ENCODE measurements around the gene USP44. TPM values are rescaled to one million over a fixed set of nuclear protein-coding genes. Genes with fewer than 3 reads are reported as not detected.

USP44 gene
- total RNA-seq, 1 experiment from 2014 or later: not detected

DNA sequence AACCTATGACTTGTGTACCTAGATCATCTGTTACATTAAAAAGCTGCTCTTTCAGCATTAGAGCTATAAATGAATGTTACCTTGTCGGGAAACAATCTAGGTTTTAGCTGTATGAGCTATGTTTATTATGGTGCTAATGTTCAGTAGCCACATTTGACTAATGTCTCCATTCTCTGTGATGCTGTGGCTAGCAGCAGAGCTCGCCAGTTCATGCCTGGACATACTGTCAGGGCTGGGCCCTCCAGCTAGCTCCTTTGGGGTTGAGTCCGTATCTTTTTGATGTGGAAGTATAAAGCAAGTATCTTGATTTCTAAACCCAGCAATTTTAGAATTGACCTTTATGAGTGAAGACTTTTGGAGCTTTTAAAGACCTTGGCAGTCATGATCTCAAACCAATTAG is 36.1 kb downstream of the USP44 start:
- no peak overlapping the region for H3K4me3 Mint-ChIP-seq (ENCODE audit: unreplicated experiment)
- intact Hi-C loops (cut with micrococcal nuclease): no loop called here
- DNase-seq (ENCODE audit: unreplicated experiment): no peak
- no peaks in the 10 kb centered on the region for H3K27me3 Mint-ChIP-seq (ENCODE audit: insufficient read depth, unreplicated experiment)
- TF ChIP-seq, protein P1, sequence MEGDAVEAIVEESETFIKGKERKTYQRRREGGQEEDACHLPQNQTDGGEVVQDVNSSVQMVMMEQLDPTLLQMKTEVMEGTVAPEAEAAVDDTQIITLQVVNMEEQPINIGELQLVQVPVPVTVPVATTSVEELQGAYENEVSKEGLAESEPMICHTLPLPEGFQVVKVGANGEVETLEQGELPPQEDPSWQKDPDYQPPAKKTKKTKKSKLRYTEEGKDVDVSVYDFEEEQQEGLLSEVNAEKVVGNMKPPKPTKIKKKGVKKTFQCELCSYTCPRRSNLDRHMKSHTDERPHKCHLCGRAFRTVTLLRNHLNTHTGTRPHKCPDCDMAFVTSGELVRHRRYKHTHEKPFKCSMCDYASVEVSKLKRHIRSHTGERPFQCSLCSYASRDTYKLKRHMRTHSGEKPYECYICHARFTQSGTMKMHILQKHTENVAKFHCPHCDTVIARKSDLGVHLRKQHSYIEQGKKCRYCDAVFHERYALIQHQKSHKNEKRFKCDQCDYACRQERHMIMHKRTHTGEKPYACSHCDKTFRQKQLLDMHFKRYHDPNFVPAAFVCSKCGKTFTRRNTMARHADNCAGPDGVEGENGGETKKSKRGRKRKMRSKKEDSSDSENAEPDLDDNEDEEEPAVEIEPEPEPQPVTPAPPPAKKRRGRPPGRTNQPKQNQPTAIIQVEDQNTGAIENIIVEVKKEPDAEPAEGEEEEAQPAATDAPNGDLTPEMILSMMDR (IDR thresholded peaks at IDR 0.05; ENCODE audit: unreplicated experiment): no peak
- H3K36me3 Mint-ChIP-seq (ENCODE audit: insufficient read depth, unreplicated experiment): peaks cover 58% of the 10 kb centered on the region
- no peak overlapping the region for H3K27ac Mint-ChIP-seq (ENCODE audit: low read depth, unreplicated experiment)
- no peaks in the 10 kb centered on the region for H3K4me1 Mint-ChIP-seq (ENCODE audit: insufficient read depth, unreplicated experiment)
- no peaks in the 10 kb centered on the region for H3K9me3 Mint-ChIP-seq (ENCODE audit: unreplicated experiment)
- BruUV-seq (replicated peaks): no TSS peak
- CTCF ChIA-PET: interaction anchor here (0.6 to 4.2 kb wide), 3 partner anchors 19 to 603 kb away, joined by 3 to 15 read pairs (median 3); no protein-coding TSS in a partner anchor
- POLR2A ChIA-PET: interaction anchor here (2.0 kb wide), 1 partner anchor 41 kb away, joined by 9 read pairs; the partner anchor contains the start of gene METAP2

DNA sequence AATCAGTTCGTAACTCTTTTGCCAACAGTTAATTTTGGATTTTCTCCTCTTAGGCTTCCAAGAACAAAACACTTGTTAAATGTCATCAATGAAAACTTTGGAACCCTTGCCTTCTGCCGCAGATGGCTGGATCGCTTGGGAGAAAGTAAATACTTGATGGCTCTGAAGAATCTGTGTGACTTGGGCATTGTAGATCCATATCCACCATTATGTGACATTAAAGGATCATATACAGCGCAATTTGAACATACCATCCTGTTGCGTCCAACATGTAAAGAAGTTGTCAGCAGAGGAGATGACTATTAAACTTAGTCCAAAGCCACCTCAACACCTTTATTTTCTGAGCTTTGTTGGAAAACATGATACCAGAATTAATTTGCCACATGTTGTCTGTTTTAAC is 37.7 kb downstream of the USP44 start:
- TF ChIP-seq, protein P1 (IDR thresholded peaks at IDR 0.05; ENCODE audit: unreplicated experiment): no peak
- ChIA-PET CTCF (no interaction called here), POLR2A (interaction anchor here (0.7 to 2.0 kb wide), 2 partner anchors 39 to 73 kb away, joined by 3 to 9 read pairs; partner anchors contain the start of gene METAP2)
- Mint-ChIP-seq H3K4me1 (ENCODE audit: insufficient read depth, unreplicated experiment) (peaks cover 3% of the 10 kb centered on the region), H3K27ac (ENCODE audit: low read depth, unreplicated experiment) (no peak overlapping the region), H3K36me3 (ENCODE audit: insufficient read depth, unreplicated experiment) (peaks cover 74% of the 10 kb centered on the region), H3K9me3 (ENCODE audit: unreplicated experiment) (no peaks in the 10 kb centered on the region), H3K27me3 (ENCODE audit: insufficient read depth, unreplicated experiment) (no peaks in the 10 kb centered on the region), H3K4me3 (ENCODE audit: unreplicated experiment) (no peak overlapping the region)
- BruUV-seq (replicated peaks): no TSS peak
- DNase-seq (ENCODE audit: unreplicated experiment): no peak
- intact Hi-C loops (cut with micrococcal nuclease): no loop called here

DNA sequence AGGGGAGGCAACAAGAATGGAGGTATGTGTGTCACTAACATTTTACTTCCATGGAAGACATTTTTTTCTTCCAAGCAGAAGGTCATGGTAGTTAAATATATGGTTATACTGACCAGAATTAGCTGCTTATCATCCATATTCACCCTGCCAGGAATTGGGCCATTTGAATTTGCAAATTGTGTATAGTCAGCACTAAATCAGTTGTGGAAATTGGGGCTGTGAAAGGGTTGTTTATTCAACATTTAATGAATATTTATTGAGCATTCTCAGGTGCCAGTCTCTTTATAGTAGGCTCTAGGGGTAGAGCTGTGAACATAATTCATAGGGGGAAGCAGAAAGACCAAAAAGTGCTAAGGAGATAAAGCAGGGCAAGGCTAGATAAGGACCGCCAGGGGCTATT is 39.3 kb downstream of the USP44 start:
- Mint-ChIP-seq H3K4me1 (ENCODE audit: insufficient read depth, unreplicated experiment) (peaks cover 5% of the 10 kb centered on the region), H3K4me3 (ENCODE audit: unreplicated experiment) (no peak overlapping the region), H3K36me3 (ENCODE audit: insufficient read depth, unreplicated experiment) (peaks cover 87% of the 10 kb centered on the region), H3K27ac (ENCODE audit: low read depth, unreplicated experiment) (no peak overlapping the region), H3K27me3 (ENCODE audit: insufficient read depth, unreplicated experiment) (no peaks in the 10 kb centered on the region), H3K9me3 (ENCODE audit: unreplicated experiment) (no peaks in the 10 kb centered on the region)
- TF ChIP-seq, protein P1 (IDR thresholded peaks at IDR 0.05; ENCODE audit: unreplicated experiment): no peak
- DNase-seq (ENCODE audit: unreplicated experiment): no peak
- CTCF ChIA-PET: interaction anchor here (0.8 kb wide), 1 partner anchor 22 kb away, joined by 5 read pairs; no protein-coding TSS in a partner anchor
- POLR2A ChIA-PET: no interaction called here
- intact Hi-C loops (cut with micrococcal nuclease): no loop called here
- no TSS peak for BruUV-seq (replicated peaks)

DNA sequence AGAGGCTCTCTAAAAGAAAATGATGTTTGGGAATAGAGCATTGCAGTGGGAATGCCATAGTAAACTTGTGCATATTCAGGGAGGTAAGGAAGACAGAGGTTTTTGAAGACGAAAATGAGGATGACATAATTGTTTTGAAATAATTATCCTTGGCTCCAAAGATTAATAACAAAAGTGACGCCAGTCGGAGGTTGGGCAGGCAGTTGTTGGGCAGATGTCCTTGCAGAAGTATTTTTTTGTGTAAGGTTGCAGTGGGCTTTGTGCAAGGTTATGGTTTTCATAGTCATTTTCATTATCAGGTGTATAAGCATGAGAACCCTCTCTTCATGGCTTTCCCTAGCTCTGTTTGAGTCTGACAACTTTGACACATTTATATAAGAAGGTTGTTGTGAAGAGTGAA is 42.0 kb downstream of the USP44 start:
- no peak for DNase-seq (ENCODE audit: unreplicated experiment)
- H3K9me3 Mint-ChIP-seq (ENCODE audit: unreplicated experiment): no peaks in the 10 kb centered on the region
- POLR2A ChIA-PET: no interaction called here
- H3K27ac Mint-ChIP-seq (ENCODE audit: low read depth, unreplicated experiment): no peak overlapping the region
- H3K4me3 Mint-ChIP-seq (ENCODE audit: unreplicated experiment): no peak overlapping the region
- intact Hi-C loops (cut with micrococcal nuclease): no loop called here
- TF ChIP-seq, protein P1 (IDR thresholded peaks at IDR 0.05; ENCODE audit: unreplicated experiment): no peak
- H3K36me3 Mint-ChIP-seq (ENCODE audit: insufficient read depth, unreplicated experiment): peaks cover 99% of the 10 kb centered on the region
- H3K4me1 Mint-ChIP-seq (ENCODE audit: insufficient read depth, unreplicated experiment): peaks cover 11% of the 10 kb centered on the region
- CTCF ChIA-PET: interaction anchor here (1.0 kb wide), 1 partner anchor 9 kb away, joined by 3 read pairs; no protein-coding TSS in a partner anchor
- no TSS peak for BruUV-seq (replicated peaks)
- no peaks in the 10 kb centered on the region for H3K27me3 Mint-ChIP-seq (ENCODE audit: insufficient read depth, unreplicated experiment)

Measured in MCF 10A (cell line).